DLD1 (cell line): ENCODE measurements around the gene MGAT5.

Source experiments
- in situ Hi-C: cut with HindIII; loops from 2 replicates; pipeline ENCODE4 v1.10.0; 2017; ENCODE audit warnings: low sequenced_read_pairs

MGAT5 gene

DNA sequence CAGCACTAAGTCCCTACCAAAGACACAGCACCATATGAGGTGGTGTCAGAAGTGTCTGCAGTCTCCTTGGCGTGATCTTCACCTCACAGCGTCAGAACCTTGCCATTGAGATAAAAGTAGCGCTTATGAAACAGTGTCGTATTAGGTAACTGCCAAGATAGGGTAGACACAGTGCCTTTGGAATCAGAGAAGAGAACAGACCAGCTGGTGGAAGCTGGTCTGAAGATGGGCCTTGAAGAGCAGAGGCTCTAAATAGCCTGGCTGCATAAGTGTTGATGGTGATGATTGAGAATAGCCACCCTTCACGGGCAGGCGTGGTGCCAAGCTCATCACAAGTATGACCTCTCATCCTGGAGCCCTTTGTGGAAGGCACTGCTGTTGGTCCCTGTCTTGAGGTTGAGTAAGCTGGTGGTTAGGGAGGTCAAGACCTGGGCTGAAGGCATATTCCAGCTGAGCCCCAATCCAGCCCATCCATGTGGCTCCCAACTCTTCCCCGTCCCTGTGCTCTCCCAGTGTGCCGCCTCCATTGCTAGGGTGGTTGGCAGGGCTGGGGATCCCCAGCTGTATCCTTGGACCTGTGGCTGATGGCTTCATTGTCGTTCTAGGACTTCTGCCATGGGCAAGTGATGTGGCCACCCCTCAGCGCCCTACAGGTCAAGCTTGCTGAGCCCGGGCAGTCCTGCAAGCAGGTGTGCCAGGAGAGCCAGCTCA is 187.4 kb downstream of the MGAT5 start:
- in situ Hi-C loops = no loop called here

DNA sequence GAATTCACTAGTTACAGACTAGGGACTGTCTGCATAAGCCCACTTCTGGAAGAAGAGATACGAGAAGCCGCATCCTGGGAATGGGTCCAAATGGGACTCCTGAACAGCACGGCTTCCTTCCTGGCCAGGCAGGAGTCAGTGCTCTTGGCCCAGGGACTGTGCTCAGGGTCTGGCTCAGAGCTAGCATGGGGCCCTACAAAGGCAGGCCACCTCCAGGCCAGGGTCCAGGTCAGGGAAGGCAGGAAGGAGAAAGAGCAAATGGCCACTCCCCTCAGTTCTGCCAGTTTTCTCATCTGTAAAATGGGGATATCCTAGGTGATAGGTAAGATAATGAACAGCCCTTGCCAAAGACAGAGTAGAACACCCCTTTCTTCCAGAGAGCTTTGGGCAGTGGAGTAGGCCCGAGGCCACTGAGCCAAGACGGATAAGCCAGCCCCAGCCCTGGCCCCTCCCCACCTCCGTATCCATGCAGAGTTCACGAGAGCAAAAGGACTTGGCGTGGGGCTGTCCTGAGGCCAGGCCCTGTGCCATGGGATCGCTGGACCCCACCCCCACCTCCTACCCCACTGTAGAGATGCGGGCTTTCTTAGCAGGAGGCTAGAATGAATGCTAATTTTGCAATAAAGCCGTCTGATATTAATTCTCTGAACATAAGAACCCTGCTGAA is 190.1 kb downstream of the MGAT5 start:
- in situ Hi-C loops = no loop called here

DNA sequence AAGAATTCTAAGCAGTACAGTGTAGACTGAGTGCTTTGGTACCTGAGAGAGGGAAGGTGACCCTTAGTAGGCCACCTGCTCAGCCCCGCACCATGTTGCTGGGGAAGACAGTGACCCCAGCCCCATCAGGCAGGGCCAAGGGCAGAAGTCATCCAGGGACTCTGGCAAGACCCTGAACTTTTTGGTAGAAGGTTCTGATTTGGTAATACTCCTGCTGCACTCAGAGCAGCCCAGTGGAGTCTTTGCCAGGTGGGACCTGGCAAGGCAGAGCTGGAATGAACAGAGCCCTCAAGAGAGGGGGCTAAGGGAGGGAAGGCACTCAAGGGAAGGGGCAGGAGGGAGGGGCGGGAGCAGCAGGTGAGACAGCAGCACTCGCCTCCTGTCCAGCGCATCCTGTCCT is 191.2 kb downstream of the MGAT5 start:
- in situ Hi-C loops = no loop called here

DNA sequence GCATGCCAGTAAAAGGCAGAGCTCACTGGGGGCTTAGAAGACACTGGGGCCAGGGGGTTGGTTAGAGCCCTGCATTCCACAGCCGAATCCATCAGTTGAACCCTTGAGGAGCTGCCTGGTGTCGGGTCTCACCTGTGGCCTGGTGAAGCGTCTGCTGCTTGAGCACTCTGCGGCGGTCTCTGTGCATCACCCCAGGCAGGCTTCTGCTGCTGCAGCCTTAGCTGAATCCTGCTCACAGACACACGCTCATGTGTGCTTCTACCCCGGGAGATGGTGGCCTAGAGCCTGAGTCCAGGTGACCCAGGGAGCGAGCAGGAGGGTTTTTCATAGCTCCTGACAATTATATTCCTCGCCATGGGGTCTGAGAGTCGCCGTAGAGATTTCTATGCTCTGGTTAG is 192.1 kb downstream of the MGAT5 start:
- in situ Hi-C loops = no loop called here

DNA sequence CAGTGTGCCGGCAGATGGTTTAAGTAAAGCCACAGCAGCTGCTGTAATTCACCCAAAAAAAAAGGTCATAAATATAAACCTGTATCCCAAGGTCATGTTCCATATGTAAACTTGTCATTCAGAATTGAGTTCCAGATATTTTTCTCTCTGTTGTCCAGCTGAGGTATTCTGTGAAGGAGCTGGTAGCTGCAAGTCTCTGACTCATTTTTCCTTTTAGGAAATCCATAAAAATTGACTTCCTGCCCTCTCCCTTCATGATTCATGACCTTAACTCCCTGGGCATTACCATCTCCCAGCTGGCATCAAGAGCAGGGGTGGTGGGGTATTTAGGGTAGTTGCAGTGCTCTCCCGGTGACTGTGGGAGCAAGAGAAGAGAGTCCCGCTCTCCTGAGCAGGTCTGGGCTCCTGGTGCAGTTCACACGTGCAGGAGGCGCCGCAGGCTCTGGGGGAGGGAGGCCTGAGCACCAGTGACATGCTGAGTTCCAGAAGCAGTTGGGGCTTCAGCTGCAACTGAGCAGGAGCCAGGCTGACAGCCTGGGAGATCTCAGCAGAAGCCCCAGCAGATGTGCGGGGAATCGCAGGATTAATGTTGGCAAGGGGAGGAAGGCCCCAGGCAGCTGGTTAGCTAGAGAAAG is 192.6 kb downstream of the MGAT5 start:
- in situ Hi-C loops = no loop called here

DNA sequence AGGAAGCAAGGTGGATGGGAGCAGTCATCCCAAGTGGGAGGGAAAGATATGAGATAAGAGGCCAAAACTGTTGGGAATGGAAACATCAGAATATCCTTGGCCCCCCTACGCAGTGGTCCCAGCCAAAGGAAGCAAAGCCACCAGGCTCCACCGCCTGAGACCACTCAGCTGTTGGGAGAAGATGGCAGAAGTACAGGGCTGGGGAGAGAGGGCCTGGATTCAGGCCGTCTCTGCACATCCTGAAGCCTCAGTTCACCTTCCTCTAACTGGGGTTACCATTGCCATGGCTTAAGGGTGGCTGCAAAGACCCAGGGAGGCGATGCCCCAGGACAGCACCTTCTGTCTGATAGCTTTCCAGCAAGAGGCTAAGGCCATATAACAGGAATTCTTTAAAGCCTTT is 193.8 kb downstream of the MGAT5 start:
- in situ Hi-C loops = no loop called here

DNA sequence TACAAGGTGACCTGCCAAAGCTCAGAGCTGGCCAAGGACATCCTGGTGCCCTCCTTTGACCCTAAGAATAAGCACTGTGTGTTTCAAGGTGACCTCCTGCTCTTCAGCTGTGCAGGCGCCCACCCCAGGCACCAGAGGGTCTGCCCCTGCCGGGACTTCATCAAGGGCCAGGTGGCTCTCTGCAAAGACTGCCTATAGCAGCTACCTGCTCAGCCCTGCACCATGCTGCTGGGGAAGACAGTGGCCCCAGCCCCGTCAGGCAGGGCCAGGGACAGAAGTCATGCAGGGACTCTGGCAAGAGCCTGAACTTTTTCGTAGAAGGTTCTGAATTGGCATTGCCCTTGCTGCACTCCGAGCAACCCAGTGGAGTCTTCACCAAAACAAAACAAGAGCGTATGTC is 194.8 kb downstream of the MGAT5 start:
- in situ Hi-C loops = no loop called here

DNA sequence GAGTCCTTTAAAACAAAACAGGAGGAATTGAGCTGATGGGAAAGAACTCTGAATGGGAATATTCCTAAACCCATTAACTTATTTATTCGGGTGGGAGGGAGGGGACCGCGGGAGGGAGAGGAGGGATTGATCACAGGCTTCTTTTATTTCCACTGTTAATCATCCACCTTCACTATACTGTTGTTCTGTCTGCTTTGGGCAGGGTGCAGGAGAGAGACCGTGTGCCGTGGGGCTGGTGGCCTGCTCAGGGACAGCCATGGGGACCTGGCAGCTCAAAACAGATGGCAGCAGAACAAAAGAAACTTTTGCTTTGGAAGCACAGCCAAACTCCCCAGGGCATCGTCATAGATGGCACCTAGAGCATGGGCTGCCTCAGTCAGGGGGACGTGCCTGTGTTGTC is 195.3 kb downstream of the MGAT5 start:
- in situ Hi-C loops = no loop called here

DNA sequence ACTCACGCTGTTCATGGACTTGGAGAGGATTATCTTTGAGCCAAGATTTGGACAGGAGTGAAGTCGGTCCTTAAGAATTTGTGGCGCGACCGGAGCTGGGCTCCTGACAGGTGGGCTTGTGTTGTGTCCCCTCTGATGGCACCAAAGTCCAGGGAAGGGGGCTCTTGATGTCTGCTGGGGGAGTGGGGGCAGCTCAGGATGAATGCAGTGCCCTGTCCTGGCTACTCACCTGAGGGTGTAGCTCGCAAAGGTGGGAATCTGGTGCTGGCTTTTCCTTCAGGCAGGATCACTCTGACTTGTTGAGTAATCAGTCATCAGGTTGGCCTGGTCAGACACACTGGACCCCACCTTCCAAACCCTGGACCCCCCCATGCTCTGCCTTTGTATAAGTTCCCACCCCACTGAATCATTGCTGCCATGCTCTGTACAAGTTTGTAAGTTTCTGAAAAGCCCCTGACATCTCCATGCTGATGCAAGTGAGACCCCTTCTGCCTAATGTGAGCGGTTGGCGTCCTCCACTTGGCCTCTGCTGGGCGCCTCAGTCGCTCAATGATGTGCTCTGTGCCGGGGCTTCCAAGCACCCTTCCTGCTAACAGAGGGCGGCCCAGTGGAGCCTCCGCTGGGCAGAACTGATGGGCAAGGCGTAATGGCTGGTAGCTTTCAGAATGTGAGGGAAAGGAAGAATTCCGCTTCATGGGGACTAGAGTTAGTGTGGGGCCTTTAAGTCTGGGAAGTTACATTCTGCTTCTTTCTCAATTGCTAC is 196.1 kb downstream of the MGAT5 start:
- in situ Hi-C loops = no loop called here

DNA sequence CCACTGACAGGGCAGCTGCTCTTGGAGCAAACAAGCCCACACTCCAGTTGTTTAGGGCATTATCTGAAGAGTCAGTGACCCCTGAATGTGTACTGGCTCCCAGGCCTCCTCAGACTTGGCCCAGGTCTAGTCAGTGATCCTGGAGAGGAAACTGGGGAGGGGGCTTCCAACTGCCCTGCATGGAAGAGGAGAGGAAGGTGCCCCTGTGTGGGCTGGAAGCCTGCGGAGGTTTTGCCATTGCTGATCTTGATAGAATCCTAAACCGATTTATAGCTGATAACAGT is 197.4 kb downstream of the MGAT5 start:
- in situ Hi-C loops = no loop called here

DNA sequence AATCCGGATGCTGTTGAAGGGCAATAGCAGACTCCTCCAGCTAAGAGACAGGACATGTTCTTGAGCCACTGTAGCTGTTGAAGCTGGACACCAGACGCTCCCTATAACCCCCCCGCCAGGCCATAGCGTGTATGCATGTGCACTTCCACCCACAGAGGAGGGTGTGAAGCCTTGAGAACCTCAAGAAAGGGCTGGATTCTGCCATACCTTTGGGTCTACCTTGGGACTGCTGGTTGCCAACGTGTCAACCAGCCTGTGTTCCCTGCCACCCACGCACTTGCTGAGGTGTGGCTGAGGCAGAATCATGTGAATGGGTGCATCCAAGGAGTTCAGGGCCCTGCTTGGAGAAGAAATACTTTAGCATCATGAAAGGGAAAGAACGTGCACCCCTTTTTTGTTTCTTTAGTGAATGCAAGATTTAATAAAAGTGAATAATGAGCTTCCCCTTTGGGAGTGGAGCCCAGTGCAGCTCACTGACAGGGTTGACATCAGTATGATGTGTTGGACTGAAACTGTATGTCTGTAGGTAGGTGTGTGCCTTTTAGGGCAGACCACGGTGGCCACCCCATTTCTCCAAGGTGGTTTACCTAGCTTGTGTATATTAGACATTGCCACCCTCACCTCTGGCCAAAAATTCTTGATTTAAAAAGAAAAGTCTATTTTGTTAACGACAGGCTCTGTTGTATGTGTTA is 198.3 kb downstream of the MGAT5 start:
- in situ Hi-C loops = no loop called here

DNA sequence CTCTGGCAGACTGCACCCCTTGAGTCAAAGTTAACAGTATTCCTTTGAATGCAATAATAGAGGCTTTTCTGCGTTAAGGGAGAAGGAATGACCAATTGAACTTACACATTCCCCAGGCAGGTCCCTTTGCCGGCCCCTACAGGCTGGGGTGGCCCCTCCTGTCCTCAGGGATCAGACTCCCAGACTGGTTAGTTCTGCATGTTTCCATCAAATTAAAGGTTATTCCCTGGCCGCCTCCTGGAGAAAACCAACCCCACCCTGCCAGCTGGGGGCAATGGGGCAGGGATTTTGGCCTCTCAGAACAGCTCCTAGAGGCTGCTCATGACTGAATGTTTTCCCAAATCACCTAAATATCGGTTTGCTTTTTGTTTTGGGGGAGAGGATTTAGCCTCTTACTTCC is 199.6 kb downstream of the MGAT5 start:
- in situ Hi-C loops = no loop called here

DNA sequence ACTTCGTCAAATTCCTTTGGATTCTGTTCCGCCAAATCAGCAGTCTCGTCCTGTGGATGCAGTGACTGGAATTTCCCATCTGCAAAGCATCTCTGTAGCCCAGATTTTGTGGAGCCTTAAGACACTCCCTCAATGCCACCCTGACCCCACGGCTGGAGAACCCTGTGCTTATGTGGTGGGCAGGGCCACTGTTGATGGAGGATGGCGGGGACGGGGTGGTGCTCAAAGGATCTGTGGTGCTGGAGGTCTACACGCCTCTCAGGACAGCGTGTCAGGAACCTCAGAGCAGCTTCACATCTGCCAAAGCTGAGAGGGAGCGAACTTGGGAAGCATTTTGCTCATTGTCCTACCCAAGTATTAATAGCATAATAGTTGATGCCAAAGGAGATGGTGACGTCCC is 200.1 kb downstream of the MGAT5 start:
- in situ Hi-C loops = no loop called here

DNA sequence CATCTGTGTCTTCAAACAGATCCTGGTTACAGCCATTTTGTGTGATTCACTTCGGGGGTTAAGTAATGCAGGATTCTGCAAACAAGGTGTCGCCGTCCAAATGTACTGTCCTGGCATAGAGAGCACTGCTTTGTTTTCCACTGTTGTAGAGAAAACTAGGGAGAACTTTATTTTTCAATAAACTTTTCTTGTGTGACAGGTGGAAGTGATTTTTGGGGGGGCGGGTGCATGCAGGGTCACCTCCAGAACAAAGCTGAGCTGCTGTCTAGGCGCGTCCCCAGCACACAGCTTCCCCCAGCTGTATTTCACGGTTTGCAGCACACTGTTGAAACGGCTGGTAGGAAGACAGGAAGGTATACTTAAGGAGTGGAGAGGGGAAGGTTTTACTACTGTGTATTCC is 200.6 kb downstream of the MGAT5 start:
- in situ Hi-C loops = no loop called here

DNA sequence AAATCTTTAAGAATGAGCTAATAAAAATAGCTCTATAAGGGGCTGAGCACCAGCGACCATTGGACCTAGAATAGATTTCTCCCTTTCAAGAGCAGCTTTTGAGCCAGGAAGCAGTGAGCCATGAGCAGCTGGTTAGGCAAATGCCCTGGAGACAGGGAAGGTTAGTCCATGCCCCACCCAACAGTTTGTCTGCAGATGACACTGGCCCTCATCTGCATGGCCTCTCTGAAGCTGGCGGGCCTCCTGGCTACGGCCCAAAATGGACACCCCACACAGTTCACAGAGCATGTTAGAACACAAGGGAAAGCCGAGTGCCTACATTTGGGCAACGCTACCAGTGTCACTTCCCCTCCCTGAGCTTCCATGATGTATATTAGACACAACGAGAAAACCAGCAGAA is 201.1 kb downstream of the MGAT5 start:
- in situ Hi-C loops = no loop called here

DNA sequence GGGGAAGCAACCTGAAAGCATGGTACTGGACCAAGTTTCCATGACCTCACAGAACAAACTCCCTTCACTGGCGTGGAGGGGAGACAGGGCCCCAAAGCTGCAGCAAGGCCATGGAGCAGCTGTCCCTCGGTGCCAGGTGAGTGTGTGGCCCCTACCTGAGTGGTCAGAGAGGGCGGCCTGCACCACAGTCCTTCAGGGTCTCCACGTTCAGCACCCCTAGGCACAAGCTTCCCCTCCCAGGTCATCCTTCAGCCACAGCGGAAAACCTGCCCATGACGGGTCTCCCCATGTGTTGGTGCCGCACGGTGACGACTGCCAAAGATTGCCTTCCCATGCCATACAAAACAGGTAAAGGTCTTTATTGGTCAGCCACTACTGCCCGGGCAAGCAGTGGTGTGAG is 201.6 kb downstream of the MGAT5 start:
- in situ Hi-C loops = no loop called here

DNA sequence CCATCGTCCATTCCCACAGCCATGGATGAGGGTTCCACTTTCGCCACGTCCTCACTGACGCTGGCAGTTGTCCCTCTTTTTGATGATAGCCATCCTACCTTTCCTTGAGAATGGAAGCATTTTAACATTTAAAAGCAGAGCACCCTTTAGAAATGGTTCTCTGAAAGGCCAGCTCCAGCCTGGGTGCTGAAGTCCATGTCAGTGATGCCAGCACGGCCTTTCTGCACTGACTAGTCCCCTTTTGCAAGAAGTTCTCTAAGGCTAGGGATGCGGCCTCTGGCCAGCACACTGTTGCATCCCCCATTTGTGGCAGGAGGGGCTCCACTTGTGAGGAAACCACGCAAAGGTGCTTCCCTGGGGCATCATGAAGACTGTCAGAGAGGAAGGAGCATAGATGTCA is 203.5 kb downstream of the MGAT5 start:
- in situ Hi-C loops = no loop called here

DNA sequence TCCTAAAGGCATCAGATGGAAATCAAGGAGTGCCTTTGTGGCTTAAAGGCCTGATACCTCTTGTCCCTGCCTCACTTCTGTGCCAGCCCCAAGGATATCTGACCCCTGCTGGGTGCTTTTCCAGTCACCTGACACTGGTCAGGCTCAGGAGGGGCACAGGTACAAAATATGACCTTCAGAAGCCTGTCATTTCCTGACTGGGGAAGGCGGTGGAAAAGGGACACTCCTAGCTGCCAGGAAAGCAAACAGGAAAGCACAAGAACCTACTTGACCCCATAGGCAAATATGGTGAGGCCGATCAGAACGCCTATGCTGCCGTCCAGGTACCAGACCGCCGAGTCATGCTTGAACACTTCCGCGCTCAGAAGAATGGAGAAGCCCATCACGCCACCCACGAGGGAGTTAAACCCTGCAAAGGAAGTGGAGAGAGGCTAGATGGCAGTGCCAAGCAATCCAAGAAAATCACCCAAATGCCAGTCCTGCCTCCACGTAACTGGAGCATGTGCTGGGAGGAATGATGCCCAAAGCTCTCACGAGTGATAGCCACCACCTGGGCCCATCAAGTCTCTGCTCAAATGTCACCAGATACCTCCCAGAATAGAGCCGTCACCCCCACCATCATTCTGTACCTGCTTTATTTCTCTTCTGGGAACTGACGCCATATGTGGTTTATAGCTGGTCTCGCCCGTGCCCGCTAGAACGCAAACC is 204.0 kb downstream of the MGAT5 start:
- in situ Hi-C loops = no loop called here

DNA sequence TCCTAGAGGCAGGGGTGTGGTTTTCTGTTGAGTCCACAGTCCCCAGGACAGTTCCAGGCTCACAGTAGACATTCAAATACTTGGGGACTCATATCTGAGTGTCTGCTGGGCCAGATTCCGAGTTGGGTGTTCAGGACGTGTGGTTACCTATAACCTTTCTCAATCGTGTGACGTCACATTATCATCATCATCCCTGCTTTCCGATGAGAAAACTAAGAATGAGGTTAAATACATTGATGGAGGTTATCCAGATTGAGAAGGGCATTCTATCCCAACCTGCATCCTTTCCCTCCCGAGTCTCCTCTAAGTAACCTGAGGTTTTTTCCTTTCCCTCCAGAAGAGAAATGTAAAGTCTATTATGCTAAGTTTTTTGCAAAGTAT is 204.6 kb downstream of the MGAT5 start:
- in situ Hi-C loops = no loop called here

DNA sequence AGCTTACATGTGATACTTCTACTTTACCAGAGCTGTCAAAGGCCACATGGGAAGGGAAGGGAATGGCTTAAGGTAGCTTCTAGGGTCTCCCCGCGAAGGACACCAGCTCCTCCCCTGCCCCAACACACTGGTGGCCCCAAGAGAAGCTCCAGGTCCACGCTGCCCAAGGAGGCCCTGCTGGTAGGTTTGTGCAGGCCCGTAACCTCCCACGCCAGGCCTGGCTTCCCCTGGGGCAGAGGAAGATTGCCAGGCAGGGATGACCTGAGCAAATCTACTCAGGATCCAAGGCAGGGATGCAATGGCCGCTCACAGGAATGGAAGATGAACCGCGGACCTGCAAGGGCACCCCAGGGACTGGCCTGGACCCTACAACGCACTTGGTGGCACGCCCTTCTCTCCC is 205.1 kb downstream of the MGAT5 start:
- in situ Hi-C loops = no loop called here
